DMS79 treated with DMSO at 0.1 percent for 48 hours (cell line): Measurements from ENCODE around the gene PSMB7.

Experiments used
- DNase-seq: peaks from one replicate; lab custom pipeline; 2025; lab: John Stamatoyannopoulos, UW

Gene PSMB7

GRCh38 chr9:124345063-124345462 lies 70.2 kb downstream of the PSMB7 start:
- DNase-seq: no peak

GRCh38 chr9:124344291-124345050 lies 70.8 kb downstream of the PSMB7 start:
- DNase-seq: no peak

GRCh38 chr9:124343533-124344290 lies 71.5 kb downstream of the PSMB7 start:
- DNase-seq: peak; percentile 47

GRCh38 chr9:124342776-124343485 lies 72.3 kb downstream of the PSMB7 start:
- DNase-seq: peak; percentile 68

GRCh38 chr9:124342402-124342775 lies 72.9 kb downstream of the PSMB7 start:
- DNase-seq: no peak

GRCh38 chr9:124341455-124342170 lies 73.6 kb downstream of the PSMB7 start:
- DNase-seq: no peak

- no peak for DNase-seq
Observed at GRCh38 chr9:124340219-124341069, 74.8 kb downstream of the PSMB7 start.

- no peak for DNase-seq
Observed at GRCh38 chr9:124339603-124340146, 75.6 kb downstream of the PSMB7 start.

GRCh38 chr9:124337562-124337961 lies 77.7 kb downstream of the PSMB7 start:
- no peak for DNase-seq

GRCh38 chr9:124335320-124335707 lies 79.9 kb downstream of the PSMB7 start:
- DNase-seq: no peak

GRCh38 chr9:124334568-124335319 lies 80.5 kb downstream of the PSMB7 start:
- DNase-seq: no peak

- no peak for DNase-seq
Observed at GRCh38 chr9:124333203-124333579, 82.1 kb downstream of the PSMB7 start.

- no peak for DNase-seq
Observed at GRCh38 chr9:124332361-124333202, 82.7 kb downstream of the PSMB7 start.

- DNase-seq: no peak
Observed at GRCh38 chr9:124331580-124331979, 83.7 kb downstream of the PSMB7 start.

- DNase-seq: no peak
Observed at GRCh38 chr9:124330011-124330697, 85.1 kb downstream of the PSMB7 start.

- no peak for DNase-seq
Observed at GRCh38 chr9:124329206-124329792, 85.9 kb downstream of the PSMB7 start.

- no peak for DNase-seq
Observed at GRCh38 chr9:124328285-124328684, 87.0 kb downstream of the PSMB7 start.

- DNase-seq: no peak
Observed at GRCh38 chr9:124327491-124327890, 87.8 kb downstream of the PSMB7 start.
